Right ventricle myocardium superior (tissue), 1 donor: ENCODE results near the gene ALAS1. TPM values are rescaled to one million over a fixed set of nuclear protein-coding genes. Genes with fewer than 3 reads are reported as not detected.

Experiments used
- ATAC-seq: fragments of 200-7000 bp; cut with Tn5 transposase; one replicate; pipeline ENCODE4 v1.9.1; 2020; ENCODE audit warnings: mild to moderate bottlenecking; ENCODE audit not compliant: poor library complexity
- DNase-seq: peaks from one replicate; pipeline ENCODE4 v3.0.0-alpha.2; 2020
- intact Hi-C: fragments of 100-400 bp; cut with DNase I; formaldehyde crosslinking; loops from one replicate; pipeline ENCODE4 v1.11.2; 2022
- total RNA-seq: library from RNA; stranded (reverse); fragmentation: NEBNext Ultra II Directional; extraction: Animal tissue kit (Norgen Biotek cat#: 25700); gene quantifications from one replicate; pipeline ENCODE4 v1.2.1, GENCODE V29; 2021
- donor health status: DM: no; HTN: yes; CAD: no; lungs with severe emphysema.

The ALAS1 gene
- total RNA-seq, 1 donor from 2014 or later = 160 TPM

GRCh38 chr3:52254608-52255007, 56.6 kb downstream of the ALAS1 start:
- intact Hi-C loops = no loop called here
- DNase-seq = no peak
- ATAC-seq = no peak

DNA sequence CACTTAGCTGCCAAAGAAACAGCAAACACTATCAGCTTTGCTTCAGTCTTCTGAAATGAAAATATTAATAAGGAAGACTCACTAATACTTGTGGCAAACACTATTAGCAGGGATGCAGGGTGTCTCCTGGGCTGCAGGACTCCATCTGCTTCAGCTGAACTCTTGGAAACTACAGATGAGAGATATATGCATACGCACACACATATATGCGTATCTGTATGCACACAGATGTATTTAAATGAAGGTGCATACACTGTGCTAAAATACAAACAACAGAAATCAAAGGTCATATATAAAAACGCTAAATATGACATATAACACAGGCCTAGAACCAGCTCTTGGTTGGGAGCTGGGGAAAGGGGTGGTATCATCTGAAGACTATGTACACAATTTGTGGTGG, 58.2 kb downstream of the ALAS1 start:
- intact Hi-C loops = no loop called here
- DNase-seq (no peak), ATAC-seq (no peak)

GRCh38 chr3:52256622-52257021, 58.7 kb downstream of the ALAS1 start:
- ATAC-seq (no peak), DNase-seq (no peak)
- intact Hi-C loops = no loop called here

DNA sequence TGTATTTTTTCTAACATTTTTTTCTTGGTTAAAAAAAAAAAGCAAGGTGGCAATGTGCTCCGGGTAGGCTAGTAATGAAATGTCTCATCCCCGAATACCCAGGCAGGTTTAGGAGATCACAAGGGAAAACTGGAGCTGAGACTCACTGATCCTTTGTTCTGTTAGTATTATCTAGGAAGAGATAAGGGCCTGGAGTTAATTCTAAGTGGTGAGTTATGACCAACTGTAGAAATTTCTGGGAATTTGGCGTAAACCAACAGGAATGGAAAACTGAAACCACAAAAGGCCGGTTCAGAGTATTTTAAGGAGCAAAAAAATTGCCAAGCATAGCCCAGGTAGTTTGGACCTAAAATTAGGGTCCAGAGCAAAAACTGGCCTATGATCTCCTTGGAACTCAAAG, 60.0 kb downstream of the ALAS1 start:
- ATAC-seq = no peak
- no peak for DNase-seq
- intact Hi-C loops = no loop called here

GRCh38 chr3:52259035-52259434, 61.1 kb downstream of the ALAS1 start:
- no peak for DNase-seq
- intact Hi-C loops = no loop called here
- no peak for ATAC-seq

DNA sequence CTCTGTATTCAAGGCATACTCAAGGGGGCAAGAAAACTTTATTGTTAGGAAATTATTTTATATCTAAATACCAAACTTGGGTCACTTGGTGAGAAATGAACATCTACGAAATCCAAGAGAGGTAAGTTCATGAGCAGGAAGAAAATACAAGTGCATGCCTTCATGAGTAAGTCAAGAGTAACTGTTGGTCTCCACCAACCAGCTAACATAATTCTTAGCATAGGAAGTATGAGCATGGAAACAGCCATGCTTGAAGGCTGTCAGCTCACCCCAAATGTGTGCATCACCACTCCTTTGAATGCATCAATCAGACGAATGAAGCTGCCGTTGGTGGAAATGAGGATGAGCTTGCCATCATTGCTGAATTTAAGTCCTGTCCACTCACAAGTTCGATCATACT, 61.5 kb downstream of the ALAS1 start:
- DNase-seq (no peak), ATAC-seq (no peak)
- intact Hi-C loops = no loop called here

GRCh38 chr3:52262447-52262846, 64.5 kb downstream of the ALAS1 start:
- no peak for ATAC-seq
- no peak for DNase-seq
- intact Hi-C loops = no loop called here

Other genes with a start within 250 kb of the ALAS1 start
- not detected for gene GPR62, start 242.8 kb upstream of the ALAS1 start, total RNA-seq
- 64.1 TPM for gene PCBP4, start 230.7 kb upstream of the ALAS1 start, total RNA-seq
- 12.6 TPM for gene ABHD14B, start 224.1 kb upstream of the ALAS1 start, total RNA-seq
- gene ABHD14A, start 223.1 kb upstream of the ALAS1 start, total RNA-seq = 27.5 TPM
- gene ACY1, start 214.6 kb upstream of the ALAS1 start, total RNA-seq = 23.2 TPM
- gene RPL29, start 202.3 kb upstream of the ALAS1 start, total RNA-seq = 594 TPM
- 23.2 TPM for gene DUSP7, start 141.6 kb upstream of the ALAS1 start, total RNA-seq
- 1.5 TPM for gene POC1A, start 43.7 kb upstream of the ALAS1 start, total RNA-seq
- gene TLR9, start 27.5 kb downstream of the ALAS1 start, total RNA-seq = 0.32 TPM
- 131 TPM for gene TWF2, start 41.0 kb downstream of the ALAS1 start, total RNA-seq
- gene PPM1M, start 47.6 kb downstream of the ALAS1 start, total RNA-seq = 8.4 TPM
- gene WDR82, start 80.5 kb downstream of the ALAS1 start, total RNA-seq = 61.0 TPM
- gene GLYCTK, start 89.7 kb downstream of the ALAS1 start, total RNA-seq = 5.3 TPM
- 1.9 TPM for gene DNAH1, start 118.2 kb downstream of the ALAS1 start, total RNA-seq
- 46.2 TPM for gene BAP1, start 211.8 kb downstream of the ALAS1 start, total RNA-seq
- 16.8 TPM for gene PHF7, start 212.5 kb downstream of the ALAS1 start, total RNA-seq
- gene SEMA3G, start 246.9 kb downstream of the ALAS1 start, total RNA-seq = 10.4 TPM